Activated CD8-positive, alpha-beta memory T cell treated with anti-CD3 and anti-CD28 coated beads, Interleukin-2, amount 10 ng/mL, durations not matched to agents 7 days and 5 days (primary cell): Measurements from ENCODE around the gene DAP3. TPM values are rescaled to one million over a fixed set of nuclear protein-coding genes. Genes with fewer than 3 reads are reported as not detected.
"Not testable (repeated sequence)": the region's sequence is repeated elsewhere in the genome, so short reads cannot be mapped to it uniquely, and the experiment has no call there.

Experiments
- ATAC-seq: fragments of 150-1000 bp; cut with Tn5 transposase; one replicate; pipeline ENCODE4 v1.10.0; 2021; ENCODE audit warnings: moderate library complexity
- CTCF ChIA-PET: fragments of 350-600 bp; sonication (Branson Sonifier 250); formaldehyde crosslinking; loops from one replicate; lab custom pipeline; 2021; ENCODE audit warnings: antibody characterized with exemption; lab: Charles Lee
- DNase-seq: peaks from one replicate; pipeline ENCODE4 v3.0.0-alpha.2; 2020
- H3K27ac Mint-ChIP-seq: one replicate; pipeline ENCODE4 v1.8.0; 2021; ENCODE audit warnings: mild to moderate bottlenecking, mixed read lengths
- H3K27me3 Mint-ChIP-seq: one replicate; pipeline ENCODE4 v1.8.0; 2021; ENCODE audit warnings: mixed read lengths
- H3K36me3 Mint-ChIP-seq: one replicate; pipeline ENCODE4 v1.8.0; 2021; ENCODE audit warnings: mild to moderate bottlenecking, mixed read lengths
- H3K4me1 Mint-ChIP-seq: one replicate; pipeline ENCODE4 v1.8.0; 2021; ENCODE audit warnings: mixed read lengths
- H3K4me3 Mint-ChIP-seq: one replicate; pipeline ENCODE4 v1.8.0; 2021; ENCODE audit warnings: mild to moderate bottlenecking, moderate library complexity, mixed read lengths
- H3K9me3 Mint-ChIP-seq: one replicate; pipeline ENCODE4 v1.8.0; 2022; ENCODE audit warnings: low read depth, mixed read lengths
- total RNA-seq, 2 experiments: library from RNA; stranded (reverse); gene quantifications; one replicate each; pipeline ENCODE4 v1.2.3, GENCODE V29; 2021

DAP3 gene
- total RNA-seq, 2 experiments from 2014 or later: 140 to 145 TPM

GRCh38 chr1:155695072-155695471 lies 6.2 kb downstream of the DAP3 start:
- Mint-ChIP-seq H3K4me3 (no peak overlapping the region), H3K36me3 (peaks cover 55% of the 10 kb centered on the region), H3K27me3 (no peaks in the 10 kb centered on the region), H3K27ac (no peak overlapping the region), H3K9me3 (no peaks in the 10 kb centered on the region), H3K4me1 (peaks cover 48% of the 10 kb centered on the region)
- CTCF ChIA-PET: interaction anchor here (0.6 kb wide), 1 partner anchor 154 kb away, joined by 3 read pairs; no protein-coding TSS in a partner anchor
- no peak for ATAC-seq
- no peak for DNase-seq

- Mint-ChIP-seq H3K4me1 (peaks cover 45% of the 10 kb centered on the region), H3K27me3 (no peaks in the 10 kb centered on the region), H3K9me3 (no peaks in the 10 kb centered on the region), H3K4me3 (no peak overlapping the region), H3K36me3 (peaks cover 53% of the 10 kb centered on the region), H3K27ac (no peak overlapping the region)
- ATAC-seq (no peak), DNase-seq (no peak)
- CTCF ChIA-PET: no interaction called here
Observed at GRCh38 chr1:155695608-155696007, 6.7 kb downstream of the DAP3 start.

GRCh38 chr1:155696524-155696923 lies 7.6 kb downstream of the DAP3 start:
- peaks cover 46% of the 10 kb centered on the region for H3K36me3 Mint-ChIP-seq
- H3K27me3 Mint-ChIP-seq: no peaks in the 10 kb centered on the region
- H3K27ac Mint-ChIP-seq: no peak overlapping the region
- no peak overlapping the region for H3K4me3 Mint-ChIP-seq
- H3K4me1 Mint-ChIP-seq: peaks cover 39% of the 10 kb centered on the region
- H3K9me3 Mint-ChIP-seq: no peaks in the 10 kb centered on the region
- ATAC-seq (no peak), DNase-seq (no peak)
- CTCF ChIA-PET: interaction anchor here (0.6 kb wide), 1 partner anchor 16 kb away, joined by 3 read pairs; no protein-coding TSS in a partner anchor

- DNase-seq: no peak
- Mint-ChIP-seq H3K4me3 (no peak overlapping the region), H3K27me3 (no peaks in the 10 kb centered on the region), H3K4me1 (peaks cover 35% of the 10 kb centered on the region), H3K27ac (no peak overlapping the region), H3K9me3 (no peaks in the 10 kb centered on the region), H3K36me3 (peaks cover 41% of the 10 kb centered on the region)
- ATAC-seq: no peak
- CTCF ChIA-PET: no interaction called here
Observed at GRCh38 chr1:155697046-155697445, 8.2 kb downstream of the DAP3 start.

GRCh38 chr1:155697616-155698015 lies 8.7 kb downstream of the DAP3 start:
- ATAC-seq, H3K27ac Mint-ChIP-seq, DNase-seq, CTCF ChIA-PET, H3K9me3 Mint-ChIP-seq, H3K27me3 Mint-ChIP-seq, H3K4me3 Mint-ChIP-seq: not testable (repeated sequence)
- Mint-ChIP-seq H3K36me3 (peaks cover 35% of the 10 kb centered on the region), H3K4me1 (peaks cover 30% of the 10 kb centered on the region)

- H3K9me3 Mint-ChIP-seq: no peaks in the 10 kb centered on the region
- H3K27me3 Mint-ChIP-seq: no peaks in the 10 kb centered on the region
- no peak overlapping the region for H3K27ac Mint-ChIP-seq
- H3K4me3 Mint-ChIP-seq: no peak overlapping the region
- DNase-seq (no peak), ATAC-seq (no peak)
- peaks cover 27% of the 10 kb centered on the region for H3K36me3 Mint-ChIP-seq
- CTCF ChIA-PET: no interaction called here
- H3K4me1 Mint-ChIP-seq: peaks cover 22% of the 10 kb centered on the region
Observed at GRCh38 chr1:155698382-155699038, 9.6 kb downstream of the DAP3 start.

- ATAC-seq, CTCF ChIA-PET, H3K27ac Mint-ChIP-seq, H3K4me3 Mint-ChIP-seq, H3K9me3 Mint-ChIP-seq, H3K27me3 Mint-ChIP-seq, DNase-seq: not testable (repeated sequence)
- peaks cover 25% of the 10 kb centered on the region for H3K36me3 Mint-ChIP-seq
- H3K4me1 Mint-ChIP-seq: peaks cover 20% of the 10 kb centered on the region
Observed at GRCh38 chr1:155699062-155699461, 10.2 kb downstream of the DAP3 start.

- DNase-seq, H3K27me3 Mint-ChIP-seq, H3K4me3 Mint-ChIP-seq, ATAC-seq, H3K27ac Mint-ChIP-seq, H3K4me1 Mint-ChIP-seq, CTCF ChIA-PET, H3K9me3 Mint-ChIP-seq: not testable (repeated sequence)
- H3K36me3 Mint-ChIP-seq: peaks cover 18% of the 10 kb centered on the region
Observed at GRCh38 chr1:155701675-155702074, 12.8 kb downstream of the DAP3 start.

- H3K4me3 Mint-ChIP-seq: no peak overlapping the region
- CTCF ChIA-PET: interaction anchor here (0.7 kb wide), 1 partner anchor 871 kb away, joined by 3 read pairs; no protein-coding TSS in a partner anchor
- no peak overlapping the region for H3K27ac Mint-ChIP-seq
- peaks cover 16% of the 10 kb centered on the region for H3K36me3 Mint-ChIP-seq
- H3K4me1 Mint-ChIP-seq: peaks cover 9% of the 10 kb centered on the region
- ATAC-seq (no peak), DNase-seq (no peak)
- no peaks in the 10 kb centered on the region for H3K27me3 Mint-ChIP-seq
- no peaks in the 10 kb centered on the region for H3K9me3 Mint-ChIP-seq
Observed at GRCh38 chr1:155703216-155703615, 14.3 kb downstream of the DAP3 start.

- ATAC-seq, H3K27ac Mint-ChIP-seq, H3K4me3 Mint-ChIP-seq, DNase-seq, CTCF ChIA-PET, H3K27me3 Mint-ChIP-seq, H3K9me3 Mint-ChIP-seq: not testable (repeated sequence)
- Mint-ChIP-seq H3K36me3 (peaks cover 16% of the 10 kb centered on the region), H3K4me1 (peaks cover 10% of the 10 kb centered on the region)
Observed at GRCh38 chr1:155704414-155704813, 15.5 kb downstream of the DAP3 start.

GRCh38 chr1:155706139-155706538 lies 17.2 kb downstream of the DAP3 start:
- no peak for ATAC-seq
- CTCF ChIA-PET: interaction anchor here (0.9 kb wide), 1 partner anchor 8 kb away, joined by 3 read pairs; no protein-coding TSS in a partner anchor
- Mint-ChIP-seq H3K27ac (no peak overlapping the region), H3K4me1 (peaks cover 9% of the 10 kb centered on the region), H3K27me3 (no peaks in the 10 kb centered on the region), H3K9me3 (no peaks in the 10 kb centered on the region), H3K36me3 (peaks cover 22% of the 10 kb centered on the region), H3K4me3 (no peak overlapping the region)
- no peak for DNase-seq

- Mint-ChIP-seq H3K36me3 (peaks cover 36% of the 10 kb centered on the region), H3K27ac (peak overlapping the region; percentile 40), H3K27me3 (no peaks in the 10 kb centered on the region), H3K9me3 (no peaks in the 10 kb centered on the region), H3K4me3 (no peak overlapping the region), H3K4me1 (peaks cover 7% of the 10 kb centered on the region)
- CTCF ChIA-PET: interaction anchor here (0.7 to 1.0 kb wide), 2 partner anchors 28 to 36 kb away, joined by 3 read pairs; no protein-coding TSS in a partner anchor
- ATAC-seq (no peak), DNase-seq (no peak)
Observed at GRCh38 chr1:155709391-155709790, 20.5 kb downstream of the DAP3 start.

GRCh38 chr1:155711457-155711856 lies 22.6 kb downstream of the DAP3 start:
- H3K27ac Mint-ChIP-seq, CTCF ChIA-PET, H3K9me3 Mint-ChIP-seq, H3K27me3 Mint-ChIP-seq, DNase-seq, H3K4me3 Mint-ChIP-seq, ATAC-seq: not testable (repeated sequence)
- peaks cover 14% of the 10 kb centered on the region for H3K4me1 Mint-ChIP-seq
- peaks cover 42% of the 10 kb centered on the region for H3K36me3 Mint-ChIP-seq

- Mint-ChIP-seq H3K4me1 (peaks cover 18% of the 10 kb centered on the region), H3K36me3 (peaks cover 47% of the 10 kb centered on the region)
- ATAC-seq, H3K27ac Mint-ChIP-seq, DNase-seq, H3K4me3 Mint-ChIP-seq, H3K27me3 Mint-ChIP-seq, H3K9me3 Mint-ChIP-seq: not testable (repeated sequence)
- CTCF ChIA-PET: interaction anchor here (0.7 to 1.2 kb wide), 4 partner anchors 9 to 32 kb away, joined by 3 read pairs; no protein-coding TSS in a partner anchor
Observed at GRCh38 chr1:155712636-155713035, 23.7 kb downstream of the DAP3 start.
